Effector CD8-positive, alpha-beta T cell (primary cell): Measurements from ENCODE around the gene FAM98C.
"Not testable (repeated sequence)": the region's sequence is repeated elsewhere in the genome, so short reads cannot be mapped to it uniquely, and the experiment has no call there.

Experiments
- DNase-seq: peaks from one replicate; lab custom pipeline; 2025; lab: John Stamatoyannopoulos, UW

Gene FAM98C

GRCh38 chr19:38427035-38427677 lies 24.3 kb downstream of the FAM98C start:
- DNase-seq = not testable (repeated sequence)

DNA sequence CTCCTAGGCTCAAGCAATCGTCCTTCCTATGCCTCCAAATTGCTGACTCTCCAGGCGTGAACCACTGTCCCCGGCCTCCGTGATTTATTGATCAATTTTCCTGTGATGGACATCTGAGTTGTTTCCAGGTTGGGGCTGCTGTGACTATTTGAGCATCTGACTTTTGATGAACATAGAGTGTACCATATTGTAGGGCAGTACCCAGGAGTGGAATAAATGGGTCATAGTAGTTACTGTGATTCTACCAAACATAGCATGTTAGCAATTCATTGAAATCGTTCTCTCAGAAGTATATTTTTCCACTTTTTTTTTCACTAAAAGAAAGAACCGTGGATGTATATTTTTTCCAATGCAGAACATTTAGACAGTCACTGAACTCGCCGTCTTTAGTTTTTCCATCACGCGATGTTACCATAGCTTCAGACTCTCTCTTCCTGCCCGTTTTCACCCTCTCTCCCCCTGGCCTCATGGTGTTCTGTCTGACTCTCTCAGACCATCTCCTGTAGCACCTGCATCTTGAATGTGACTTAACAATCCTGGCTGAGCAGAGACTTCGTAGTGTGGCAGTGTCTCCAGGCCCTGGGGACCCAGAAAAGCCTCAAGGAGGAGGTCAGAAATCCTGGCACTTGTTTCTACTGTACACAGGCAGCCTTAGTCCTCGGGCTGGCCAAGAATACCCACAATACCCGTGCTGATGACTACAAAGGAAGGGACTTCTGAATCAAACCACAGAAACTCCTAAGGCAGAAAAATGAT lies 26.3 kb downstream of the FAM98C start:
- DNase-seq = no peak

GRCh38 chr19:38429811-38430156 lies 26.9 kb downstream of the FAM98C start:
- no peak for DNase-seq

DNA sequence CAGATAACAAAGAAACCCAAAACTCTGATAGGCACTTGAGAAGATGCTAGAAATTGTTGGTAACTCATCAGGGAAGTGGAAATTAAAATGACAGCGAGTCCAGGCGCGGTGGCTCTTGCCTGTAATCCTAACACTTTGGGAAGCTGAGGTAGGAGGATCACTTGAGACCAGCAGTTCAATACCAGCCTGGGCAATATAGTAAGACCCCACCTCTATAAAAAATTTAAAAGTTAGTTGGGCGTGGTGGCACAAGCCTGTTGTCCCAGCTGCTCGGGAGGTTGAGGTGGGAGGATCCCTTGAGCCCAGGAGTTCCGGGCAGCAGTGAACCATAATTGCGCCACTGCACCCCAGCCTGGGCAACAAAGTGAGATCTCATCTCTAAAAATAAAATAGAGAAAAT lies 28.0 kb downstream of the FAM98C start:
- no peak for DNase-seq

- DNase-seq = no peak
Measured at GRCh38 chr19:38433268-38433733, 30.4 kb downstream of the FAM98C start, which contains the start of gene RYR1. Gene RYR1, plus strand, starts transcription at chr19:38433691. Its CDS starts 139 bp downstream, at chr19:38433830.

- DNase-seq = no peak
Measured at GRCh38 chr19:38434549-38435051, 31.7 kb downstream of the FAM98C start.

DNA sequence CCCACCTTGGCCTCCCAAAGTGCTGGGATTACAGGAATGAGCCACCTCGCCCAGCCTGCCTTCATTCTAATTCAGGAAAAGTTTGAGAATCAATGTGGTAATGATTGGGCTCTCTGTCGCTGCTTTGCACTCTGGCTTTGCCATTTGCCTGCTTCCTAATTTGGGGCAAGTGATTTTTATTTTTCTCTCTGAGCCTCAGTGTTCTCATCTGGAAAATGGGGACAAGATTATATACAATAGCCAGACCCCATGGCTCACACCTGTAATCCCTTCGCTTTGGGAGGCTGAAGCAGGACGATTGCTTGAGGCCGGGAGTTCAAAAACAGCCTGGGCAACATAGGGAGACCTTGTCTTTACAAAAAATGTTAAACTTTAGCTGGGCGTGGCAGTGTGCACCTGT lies 34.4 kb downstream of the FAM98C start:
- DNase-seq = no peak

DNA sequence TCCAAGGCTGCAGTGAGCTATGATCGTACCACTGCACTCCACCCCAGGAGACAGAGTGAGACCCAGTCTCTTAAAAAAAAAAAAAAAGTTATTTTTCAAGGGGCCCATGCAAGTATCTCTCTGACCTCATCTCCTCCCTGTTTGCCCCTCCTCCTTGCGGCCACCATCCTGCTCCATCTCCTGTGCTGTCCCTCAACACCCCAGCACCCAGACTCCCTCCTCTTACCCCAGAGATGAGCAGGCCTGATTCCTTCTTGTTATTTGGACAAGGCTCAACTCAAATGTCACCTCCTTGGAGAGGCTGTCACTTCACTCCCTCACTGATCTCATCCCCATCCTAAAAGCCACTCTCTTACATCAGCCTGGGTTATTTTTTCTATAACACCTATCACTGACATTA lies 35.0 kb downstream of the FAM98C start:
- DNase-seq = no peak

- DNase-seq = no peak
Measured at GRCh38 chr19:38440592-38440991, 37.7 kb downstream of the FAM98C start.

DNA sequence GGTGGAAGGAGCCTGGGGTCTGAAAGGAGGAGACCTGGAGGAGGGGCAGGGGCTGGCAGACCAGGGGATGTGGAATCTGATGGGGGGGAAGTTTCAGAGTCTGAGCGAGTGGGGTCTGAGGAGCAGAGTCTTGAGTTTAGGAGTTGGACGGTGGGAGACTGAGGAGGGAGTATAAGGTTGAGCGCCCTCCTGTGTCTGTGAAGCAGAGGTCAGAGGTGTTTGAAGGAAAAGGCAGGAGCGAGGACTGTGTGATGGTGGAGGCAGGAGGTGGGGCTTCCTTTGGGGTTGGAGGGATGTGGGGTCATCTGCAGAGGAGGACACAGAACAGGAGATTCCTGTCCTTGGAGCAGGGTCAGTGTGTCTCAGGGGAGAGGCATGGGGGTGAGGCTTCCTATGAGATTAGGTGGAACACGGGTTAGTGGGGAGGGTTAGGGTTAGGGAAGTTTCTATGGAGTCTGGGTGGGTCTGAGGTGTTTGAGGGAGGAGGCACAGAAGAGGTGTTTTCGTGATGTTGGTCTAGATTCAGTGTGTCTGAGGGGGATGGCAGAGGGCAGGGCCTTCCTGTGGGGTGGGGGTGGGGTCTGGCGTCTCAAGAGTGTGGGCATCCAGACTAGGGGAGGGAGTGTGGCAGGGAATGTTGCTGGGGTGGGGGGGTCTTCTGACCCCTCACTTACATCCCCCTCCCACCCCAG lies 38.9 kb downstream of the FAM98C start:
- no peak for DNase-seq

DNA sequence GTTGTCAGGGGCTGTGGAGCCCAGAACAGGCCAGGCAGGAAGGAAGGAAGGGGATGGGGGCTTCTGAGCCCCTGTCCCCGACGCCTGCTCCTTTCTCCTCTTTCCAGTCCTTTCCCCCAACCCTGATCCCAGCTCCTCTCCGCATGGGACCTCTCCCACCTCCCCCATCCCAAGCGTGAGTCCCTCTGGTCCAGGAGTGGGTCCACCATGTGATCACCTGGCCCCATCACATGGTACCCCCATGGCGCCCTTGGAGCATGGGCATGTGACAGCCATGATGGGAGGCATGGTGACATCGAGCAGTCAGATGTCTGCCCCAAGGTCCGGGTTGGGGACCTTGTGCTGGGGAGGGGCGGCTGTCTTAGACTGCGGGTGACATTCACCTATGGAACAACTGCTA lies 39.8 kb downstream of the FAM98C start:
- no peak for DNase-seq

GRCh38 chr19:38443458-38443999 lies 40.6 kb downstream of the FAM98C start:
- no peak for DNase-seq

DNA sequence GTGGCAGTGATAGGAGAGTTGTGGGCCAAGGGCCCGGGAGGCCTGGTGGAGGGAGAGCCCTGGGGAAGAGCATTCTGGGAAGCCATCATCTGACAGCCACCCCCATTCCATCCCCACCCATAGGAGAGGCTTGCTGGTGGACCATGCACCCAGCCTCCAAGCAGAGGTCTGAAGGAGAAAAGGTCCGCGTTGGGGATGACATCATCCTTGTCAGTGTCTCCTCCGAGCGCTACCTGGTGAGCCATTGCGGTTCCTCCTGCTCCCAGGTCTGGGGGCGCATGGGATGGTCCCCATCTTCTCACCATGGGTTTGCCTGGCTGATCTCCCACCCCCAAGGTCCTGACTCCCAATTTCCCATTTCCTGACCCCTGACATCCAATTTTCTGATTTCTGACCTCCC lies 41.1 kb downstream of the FAM98C start:
- DNase-seq = no peak

GRCh38 chr19:38445362-38445761 lies 42.5 kb downstream of the FAM98C start:
- DNase-seq = no peak

GRCh38 chr19:38448225-38448624 lies 45.3 kb downstream of the FAM98C start:
- DNase-seq = no peak

- no peak for DNase-seq
Measured at GRCh38 chr19:38449518-38449917, 46.6 kb downstream of the FAM98C start.

DNA sequence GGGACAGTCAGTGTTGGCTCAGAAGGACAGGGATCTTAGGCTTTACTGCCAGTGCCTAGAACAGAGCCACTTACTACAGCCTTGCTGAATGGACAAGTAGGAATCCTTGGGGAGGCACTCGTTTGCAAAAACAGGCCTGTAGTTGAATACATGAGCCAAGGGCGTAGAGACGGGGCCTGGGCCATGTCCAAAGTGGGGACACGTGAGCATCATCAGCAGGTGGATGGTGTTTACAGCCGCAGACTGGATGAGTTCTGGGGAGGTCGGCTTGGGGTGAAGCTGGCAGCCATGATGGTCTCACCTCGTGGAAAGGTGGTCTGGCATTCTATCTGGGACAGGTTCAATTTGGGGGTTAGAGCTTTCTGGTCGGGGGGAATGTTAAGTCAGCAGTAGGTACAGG lies 48.1 kb downstream of the FAM98C start:
- DNase-seq = no peak

GRCh38 chr19:38451629-38452028 lies 48.7 kb downstream of the FAM98C start:
- DNase-seq = no peak

GRCh38 chr19:38452430-38453366 lies 49.8 kb downstream of the FAM98C start:
- DNase-seq = no peak

- DNase-seq = no peak
Measured at GRCh38 chr19:38453596-38453995, 50.7 kb downstream of the FAM98C start.

- DNase-seq = no peak
Measured at GRCh38 chr19:38455031-38455430, 52.1 kb downstream of the FAM98C start.
